ENCODE results near the gene MUC4. TPM values are rescaled to one million over a fixed set of nuclear protein-coding genes. Genes with fewer than 3 reads are reported as not detected.
A peak's percentile ranks its signal among the peaks of the same experiment; 100 is the strongest.
"Not testable (repeated sequence)": the region's sequence is repeated elsewhere in the genome, so short reads cannot be mapped to it uniquely, and the experiment has no call there.

The MUC4 gene
- total and polyA plus RNA-seq, 4 donors = 0.59 to 6.3 (median 2.0) TPM

DNA sequence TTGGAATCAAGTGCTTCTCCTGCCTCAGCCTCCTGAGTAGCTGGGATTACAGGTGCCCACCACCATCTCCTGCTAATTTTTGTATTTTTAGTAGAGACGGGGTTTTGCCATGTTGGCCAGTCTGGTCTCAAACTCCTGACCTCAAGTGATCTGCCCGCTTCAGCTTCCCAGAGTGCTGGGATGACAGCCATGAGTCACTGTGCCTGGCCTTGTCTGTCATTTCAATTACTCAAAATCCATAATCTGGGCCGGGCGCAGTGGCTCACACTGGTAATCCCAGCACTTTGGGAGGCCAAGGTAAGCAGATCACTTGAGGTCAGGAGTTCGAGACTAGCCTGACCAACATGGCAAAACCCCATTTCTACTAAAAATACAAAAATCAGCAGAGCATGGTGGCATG lies 6.1 kb downstream of the MUC4 start:
- not testable (repeated sequence) for H3K36me3 ChIP-seq (ENCODE audit: control insufficient read depth, insufficient read depth, low read length); H3K27ac ChIP-seq (ENCODE audit: low read depth, low read length); H3K4me3 ChIP-seq (ENCODE audit: low read depth, low read length); DNase-seq (ENCODE audit: low read depth in 4 of 6, low spot score in 6 of 6); H3K9me3 ChIP-seq (ENCODE audit: control insufficient read depth, insufficient read depth, low read length)
- peaks cover 15% of the 10 kb centered on the region for H3K27me3 ChIP-seq (ENCODE audit: control insufficient read depth, insufficient read depth, low read length)
- 100% methylated on average over 3 of the region's 5 CpGs for WGBS (ENCODE audit: insufficient coverage)
- H3K4me1 ChIP-seq (ENCODE audit: control insufficient read depth, insufficient read depth, low read length) = peaks cover 37% of the 10 kb centered on the region

DNA sequence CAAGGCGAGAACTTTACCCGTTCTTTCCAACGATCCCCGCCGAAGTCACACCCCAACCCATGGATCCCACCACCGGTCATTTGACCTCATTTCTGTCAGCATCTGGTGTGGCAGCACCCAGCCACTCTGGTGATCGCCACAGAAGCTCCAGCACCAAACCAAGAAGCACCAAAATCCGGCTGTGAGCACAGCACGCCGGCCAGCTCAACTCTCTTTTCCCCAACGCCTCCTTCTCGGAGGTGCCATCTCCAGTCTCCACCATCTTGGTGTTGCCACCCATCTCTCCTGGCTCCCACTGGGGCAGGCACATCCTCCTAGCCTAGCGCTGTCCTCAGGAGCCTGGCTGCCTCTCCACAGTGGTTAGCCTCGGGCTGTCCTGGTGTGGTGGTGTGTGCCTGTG lies 6.5 kb downstream of the MUC4 start:
- H3K27ac ChIP-seq (ENCODE audit: low read depth, low read length) = no peak overlapping the region
- no peak for DNase-seq (ENCODE audit: low read depth in 4 of 6, low spot score in 6 of 6)
- no peaks in the 10 kb centered on the region for H3K9me3 ChIP-seq (ENCODE audit: control insufficient read depth, insufficient read depth, low read length)
- peaks cover 37% of the 10 kb centered on the region for H3K4me1 ChIP-seq (ENCODE audit: control insufficient read depth, insufficient read depth, low read length)
- H3K4me3 ChIP-seq (ENCODE audit: low read depth, low read length) = no peak overlapping the region
- 91% methylated on average over 13 of the region's 14 CpGs for WGBS (ENCODE audit: insufficient coverage)
- H3K36me3 ChIP-seq (ENCODE audit: control insufficient read depth, insufficient read depth, low read length) = no peaks in the 10 kb centered on the region
- peaks cover 10% of the 10 kb centered on the region for H3K27me3 ChIP-seq (ENCODE audit: control insufficient read depth, insufficient read depth, low read length)

DNA sequence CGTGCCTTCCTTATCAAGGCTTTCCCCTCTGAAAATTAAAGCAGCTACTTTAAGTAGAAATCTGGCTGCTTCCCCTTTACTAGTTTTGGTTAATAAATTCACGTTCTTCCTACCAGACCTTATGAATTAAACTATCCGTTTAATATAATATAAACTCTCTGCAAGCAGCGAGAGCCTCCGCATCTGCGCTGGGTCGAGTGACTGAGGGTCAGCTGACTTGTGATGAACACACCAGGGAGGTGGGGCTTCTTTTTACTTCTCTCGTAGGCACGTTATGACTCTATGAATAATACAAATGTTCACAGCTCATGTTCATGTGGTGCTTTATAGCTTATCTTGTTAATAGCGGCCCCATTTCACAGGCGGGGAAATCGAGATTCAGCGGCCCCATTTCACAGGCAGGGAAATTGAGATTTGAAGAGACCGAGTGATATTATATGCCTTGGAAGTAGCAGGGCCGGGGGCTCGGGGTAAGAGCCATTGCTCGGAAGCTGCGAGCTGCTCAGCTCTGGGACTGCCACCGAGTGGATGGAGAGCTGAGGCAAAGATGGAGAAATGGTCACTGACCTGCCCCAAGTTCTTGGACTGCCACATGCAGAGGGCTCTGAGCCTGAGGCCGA lies 8.3 kb downstream of the MUC4 start:
- no peak for DNase-seq (ENCODE audit: low read depth in 4 of 6, low spot score in 6 of 6)
- 89% methylated on average over 13 of the region's 20 CpGs for WGBS (ENCODE audit: insufficient coverage)
- H3K27me3 ChIP-seq (ENCODE audit: control insufficient read depth, insufficient read depth, low read length) = peaks cover 3% of the 10 kb centered on the region

DNA sequence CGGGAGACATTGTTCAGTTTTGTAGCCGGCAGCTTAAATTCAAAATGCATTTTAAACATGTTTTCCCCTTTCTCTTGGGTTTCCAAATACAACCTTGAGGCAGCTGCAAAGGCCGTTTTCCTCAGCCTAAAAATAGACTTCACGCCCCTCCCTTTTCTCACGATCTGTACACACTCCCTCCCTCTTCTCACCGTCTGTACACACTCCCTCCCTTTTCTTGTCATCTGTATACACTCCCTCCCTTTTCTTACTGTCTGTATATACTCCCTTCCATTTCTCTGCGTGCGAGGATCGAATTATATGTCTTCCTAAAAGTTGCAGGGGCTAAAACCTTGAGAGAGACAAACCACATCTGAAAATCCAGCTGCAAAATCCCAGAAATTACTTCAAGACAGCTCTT lies 8.9 kb downstream of the MUC4 start:
- Histone ChIP-seq H3K4me1 (ENCODE audit: control insufficient read depth, insufficient read depth, low read length) (peaks cover 17% of the 10 kb centered on the region), H3K27me3 (ENCODE audit: control insufficient read depth, insufficient read depth, low read length) (peaks cover 3% of the 10 kb centered on the region), H3K4me3 (ENCODE audit: low read depth, low read length) (no peak overlapping the region), H3K9me3 (ENCODE audit: control insufficient read depth, insufficient read depth, low read length) (no peaks in the 10 kb centered on the region), H3K27ac (ENCODE audit: low read depth, low read length) (no peak overlapping the region), H3K36me3 (ENCODE audit: control insufficient read depth, insufficient read depth, low read length) (no peaks in the 10 kb centered on the region)
- peak in 2 of 6 donors; percentile 40 to 53 for DNase-seq (ENCODE audit: low read depth in 4 of 6, low spot score in 6 of 6)
- 60% methylated on average over 9 of the region's 9 CpGs for WGBS (ENCODE audit: insufficient coverage)

More for the DNA sequence above, 8.3 kb downstream of the MUC4 start:
- Histone ChIP-seq H3K9me3 (ENCODE audit: control insufficient read depth, insufficient read depth, low read length) (no peaks in the 10 kb centered on the region), H3K4me1 (ENCODE audit: control insufficient read depth, insufficient read depth, low read length) (peaks cover 23% of the 10 kb centered on the region), H3K4me3 (ENCODE audit: low read depth, low read length) (no peak overlapping the region), H3K27ac (ENCODE audit: low read depth, low read length) (no peak overlapping the region), H3K36me3 (ENCODE audit: control insufficient read depth, insufficient read depth, low read length) (no peaks in the 10 kb centered on the region)

DNA sequence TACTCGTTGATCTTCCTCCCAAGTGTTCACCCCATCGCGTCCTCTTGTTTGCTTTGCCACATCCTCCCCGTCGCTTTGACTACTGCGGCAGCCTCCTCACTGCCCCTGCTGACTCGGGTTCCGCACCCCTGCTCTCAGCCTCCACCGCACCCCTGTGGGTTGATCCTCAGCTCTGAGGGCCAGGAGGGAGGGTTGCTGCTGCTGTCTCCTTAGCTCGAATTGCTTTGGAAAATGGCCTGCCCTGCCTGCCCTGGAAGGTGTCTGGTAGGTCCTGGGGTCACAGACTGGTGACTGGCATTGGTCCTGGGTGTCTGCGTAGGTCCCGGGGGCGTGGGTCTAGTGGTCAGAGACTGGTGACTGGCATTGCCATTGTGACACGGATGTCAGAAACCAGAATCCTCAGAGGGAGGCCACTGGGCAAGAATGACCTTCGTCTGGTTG lies 9.4 kb downstream of the MUC4 start:
- H3K36me3 ChIP-seq (ENCODE audit: control insufficient read depth, insufficient read depth, low read length) = no peaks in the 10 kb centered on the region
- no peaks in the 10 kb centered on the region for H3K9me3 ChIP-seq (ENCODE audit: control insufficient read depth, insufficient read depth, low read length)
- H3K4me3 ChIP-seq (ENCODE audit: low read depth, low read length) = no peak overlapping the region
- peaks cover 3% of the 10 kb centered on the region for H3K27me3 ChIP-seq (ENCODE audit: control insufficient read depth, insufficient read depth, low read length)
- peaks cover 15% of the 10 kb centered on the region for H3K4me1 ChIP-seq (ENCODE audit: control insufficient read depth, insufficient read depth, low read length)
- DNase-seq (ENCODE audit: low read depth in 4 of 6, low spot score in 6 of 6) = no peak
- no peak overlapping the region for H3K27ac ChIP-seq (ENCODE audit: low read depth, low read length)
- 57% methylated on average over 15 of the region's 15 CpGs for WGBS (ENCODE audit: insufficient coverage)

DNA sequence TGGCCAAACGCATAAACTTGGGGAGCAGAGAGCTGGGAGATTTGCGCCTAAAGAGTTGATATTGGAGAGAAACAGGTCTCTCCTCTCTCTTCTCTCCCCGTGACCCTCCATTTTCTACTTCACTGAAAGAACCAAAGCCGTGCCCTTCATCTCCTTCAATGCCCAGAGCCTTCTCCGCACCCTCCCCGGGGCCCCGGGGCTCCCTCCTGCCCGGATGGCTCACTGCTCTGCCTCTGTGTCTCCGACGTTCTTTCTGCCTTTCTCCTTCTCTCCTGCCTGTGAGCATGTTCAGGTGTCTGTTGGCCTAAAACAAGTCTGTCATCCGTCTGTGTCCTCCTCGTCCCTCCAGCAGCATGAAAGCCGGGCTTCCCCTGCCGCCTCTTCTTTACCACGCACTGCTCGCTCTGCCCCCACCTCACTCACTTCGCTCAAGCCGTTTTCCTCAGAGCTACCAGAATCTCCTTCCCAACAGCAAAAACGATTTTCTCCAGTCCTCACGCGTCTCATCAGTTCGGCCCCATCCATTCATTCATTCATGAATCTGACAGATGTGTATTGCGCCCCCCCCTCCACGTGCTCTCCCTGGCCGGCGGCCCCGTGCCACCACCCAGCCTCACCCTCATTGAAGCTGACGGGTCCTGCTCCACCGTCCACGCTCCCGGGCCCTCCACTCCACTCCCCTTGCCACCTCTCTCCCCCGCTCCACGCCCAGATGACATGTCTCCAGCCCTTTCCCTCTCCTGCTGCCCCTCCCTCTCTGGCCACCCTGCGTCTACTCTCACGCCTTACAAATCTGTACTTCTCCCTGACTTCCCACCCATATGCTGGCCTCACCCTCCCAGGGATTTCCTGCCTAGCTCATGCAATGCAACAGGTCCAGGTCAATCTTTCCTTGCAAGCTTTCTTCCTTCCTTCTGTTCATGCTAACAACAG lies 10.2 kb downstream of the MUC4 start:
- H3K9me3 ChIP-seq (ENCODE audit: control insufficient read depth, insufficient read depth, low read length) = no peaks in the 10 kb centered on the region
- WGBS (ENCODE audit: insufficient coverage) = 56% methylated on average over 33 of the region's 35 CpGs
- no peak overlapping the region for H3K4me3 ChIP-seq (ENCODE audit: low read depth, low read length)
- no peak for DNase-seq (ENCODE audit: low read depth in 4 of 6, low spot score in 6 of 6)
- peaks cover 10% of the 10 kb centered on the region for H3K4me1 ChIP-seq (ENCODE audit: control insufficient read depth, insufficient read depth, low read length)
- peaks cover 3% of the 10 kb centered on the region for H3K27me3 ChIP-seq (ENCODE audit: control insufficient read depth, insufficient read depth, low read length)
- no peaks in the 10 kb centered on the region for H3K36me3 ChIP-seq (ENCODE audit: control insufficient read depth, insufficient read depth, low read length)
- no peak overlapping the region for H3K27ac ChIP-seq (ENCODE audit: low read depth, low read length)

DNA sequence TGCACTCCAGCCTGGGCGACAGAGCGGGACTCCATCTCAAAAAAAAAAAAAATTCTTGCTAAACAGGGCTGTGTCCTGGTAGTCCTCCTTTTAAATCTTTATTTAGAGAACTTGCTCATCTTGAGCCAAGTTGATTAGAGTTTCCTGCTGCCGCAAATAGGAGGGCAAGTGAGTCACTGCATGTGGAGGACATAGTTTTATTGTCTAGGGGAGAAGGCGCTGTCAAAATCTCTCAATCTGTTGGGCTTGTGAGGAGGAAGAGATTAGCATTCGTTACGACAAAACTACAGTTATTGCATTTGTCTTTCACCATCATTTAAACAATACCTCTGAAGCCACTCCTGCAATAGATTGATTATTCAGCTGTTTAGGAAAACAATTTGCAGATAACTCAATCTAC lies 11.5 kb downstream of the MUC4 start:
- WGBS (ENCODE audit: insufficient coverage) = 100% methylated on average over 2 of the region's 6 CpGs
- no peaks in the 10 kb centered on the region for H3K36me3 ChIP-seq (ENCODE audit: control insufficient read depth, insufficient read depth, low read length)
- no peaks in the 10 kb centered on the region for H3K9me3 ChIP-seq (ENCODE audit: control insufficient read depth, insufficient read depth, low read length)
- no peak for DNase-seq (ENCODE audit: low read depth in 4 of 6, low spot score in 6 of 6)
- peaks cover 4% of the 10 kb centered on the region for H3K4me1 ChIP-seq (ENCODE audit: control insufficient read depth, insufficient read depth, low read length)
- peaks cover 3% of the 10 kb centered on the region for H3K27me3 ChIP-seq (ENCODE audit: control insufficient read depth, insufficient read depth, low read length)
- H3K4me3 ChIP-seq (ENCODE audit: low read depth, low read length) = no peak overlapping the region
- no peak overlapping the region for H3K27ac ChIP-seq (ENCODE audit: low read depth, low read length)

DNA sequence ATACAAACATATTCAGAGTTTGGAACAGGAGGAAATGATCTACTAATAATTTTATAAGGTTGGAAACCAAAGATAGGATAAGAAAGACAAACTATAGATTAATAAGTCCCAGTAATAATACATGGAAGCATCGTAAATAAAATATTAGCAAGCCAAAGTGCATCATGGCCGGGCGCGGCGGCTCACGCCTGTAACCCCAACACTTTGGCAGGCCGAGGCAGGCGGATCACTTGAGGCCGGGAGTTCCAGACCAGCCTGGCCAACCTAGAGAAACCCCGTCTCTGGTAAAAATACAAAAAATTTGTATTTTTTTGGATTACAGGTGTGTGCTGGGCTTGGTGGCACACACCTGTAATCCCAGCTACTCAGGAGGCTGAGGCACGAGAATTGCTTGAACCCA lies 14.9 kb downstream of the MUC4 start:
- Histone ChIP-seq H3K4me1 (ENCODE audit: control insufficient read depth, insufficient read depth, low read length) (no peaks in the 10 kb centered on the region), H3K36me3 (ENCODE audit: control insufficient read depth, insufficient read depth, low read length) (no peaks in the 10 kb centered on the region), H3K9me3 (ENCODE audit: control insufficient read depth, insufficient read depth, low read length) (no peaks in the 10 kb centered on the region), H3K27ac (ENCODE audit: low read depth, low read length) (no peak overlapping the region), H3K4me3 (ENCODE audit: low read depth, low read length) (no peak overlapping the region), H3K27me3 (ENCODE audit: control insufficient read depth, insufficient read depth, low read length) (peaks cover 3% of the 10 kb centered on the region)
- no peak for DNase-seq (ENCODE audit: low read depth in 4 of 6, low spot score in 6 of 6)
- 93% methylated on average over 9 of the region's 11 CpGs for WGBS (ENCODE audit: insufficient coverage)

DNA sequence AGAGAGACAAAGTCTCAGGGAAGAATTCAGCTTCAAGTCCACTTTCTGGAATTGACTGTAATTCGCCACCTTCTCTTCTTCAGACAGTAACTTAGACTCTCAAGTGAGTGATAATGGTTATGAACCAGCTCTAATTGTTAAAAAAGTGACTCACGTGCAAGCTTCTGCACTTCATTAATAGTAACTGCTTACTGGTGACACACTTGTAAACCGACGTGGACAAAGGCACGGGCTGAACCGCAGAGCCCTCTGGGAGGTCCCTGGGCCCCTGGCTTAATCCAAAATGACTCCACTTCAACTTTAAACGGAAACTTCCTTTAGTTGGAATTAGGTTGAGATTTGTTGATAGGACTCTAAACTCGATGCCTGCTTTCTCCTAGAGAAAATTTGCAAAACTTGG lies 17.0 kb downstream of the MUC4 start:
- Histone ChIP-seq H3K27me3 (ENCODE audit: control insufficient read depth, insufficient read depth, low read length) (no peaks in the 10 kb centered on the region), H3K9me3 (ENCODE audit: control insufficient read depth, insufficient read depth, low read length) (no peaks in the 10 kb centered on the region), H3K4me1 (ENCODE audit: control insufficient read depth, insufficient read depth, low read length) (no peaks in the 10 kb centered on the region), H3K36me3 (ENCODE audit: control insufficient read depth, insufficient read depth, low read length) (no peaks in the 10 kb centered on the region), H3K4me3 (ENCODE audit: low read depth, low read length) (no peak overlapping the region), H3K27ac (ENCODE audit: low read depth, low read length) (no peak overlapping the region)
- no peak for DNase-seq (ENCODE audit: low read depth in 4 of 6, low spot score in 6 of 6)
- WGBS (ENCODE audit: insufficient coverage) = no CpG with 5 or more reads among the region's 8 CpGs

DNA sequence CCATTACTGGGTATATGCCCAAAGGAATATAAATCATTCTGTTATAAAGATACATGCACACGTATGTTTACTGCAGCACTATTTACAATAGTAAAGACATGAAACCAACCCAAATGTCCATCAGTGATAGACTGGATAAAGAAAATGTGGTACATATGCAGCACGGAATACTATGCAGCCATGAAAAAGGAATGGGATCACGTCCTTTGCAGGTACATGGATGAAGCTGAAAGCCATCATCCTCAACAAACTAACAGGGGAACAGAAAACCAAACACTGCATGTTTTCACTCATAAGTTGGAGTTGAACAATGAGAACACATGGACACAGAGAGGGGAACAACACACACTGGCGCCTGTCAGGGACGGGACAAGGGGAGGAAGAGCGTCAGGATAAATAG lies 19.1 kb downstream of the MUC4 start:
- H3K36me3 ChIP-seq (ENCODE audit: control insufficient read depth, insufficient read depth, low read length); H3K4me3 ChIP-seq (ENCODE audit: low read depth, low read length); H3K27ac ChIP-seq (ENCODE audit: low read depth, low read length); H3K9me3 ChIP-seq (ENCODE audit: control insufficient read depth, insufficient read depth, low read length); DNase-seq (ENCODE audit: low read depth in 4 of 6, low spot score in 6 of 6); H3K4me1 ChIP-seq (ENCODE audit: control insufficient read depth, insufficient read depth, low read length); H3K27me3 ChIP-seq (ENCODE audit: control insufficient read depth, insufficient read depth, low read length): not testable (repeated sequence)
- no CpG with 5 or more reads among the region's 6 CpGs for WGBS (ENCODE audit: insufficient coverage)

Measured in spinal cord (tissue), 10 donors.